C4-2B (cell line): ENCODE data around the gene MACF1.

Source experiments
- CTCF ChIP-seq: fragments of 450-650 bp; conservative IDR thresholded peaks from 2 replicates; pipeline ENCODE4 v1.5.1; 2017; ENCODE audit warnings: mild to moderate bottlenecking
- ZFX ChIP-seq: fragments of 450-650 bp; IDR thresholded peaks from 2 replicates; pipeline ENCODE4 v1.6.1; 2017

GRCh38 chr1:39168301-39169080, 36.0 kb upstream of the MACF1 start:
- no peak for TF ChIP-seq CTCF
- TF ChIP-seq ZFX: no peak
